ENCODE measurements around the gene CHURC1.

DNA sequence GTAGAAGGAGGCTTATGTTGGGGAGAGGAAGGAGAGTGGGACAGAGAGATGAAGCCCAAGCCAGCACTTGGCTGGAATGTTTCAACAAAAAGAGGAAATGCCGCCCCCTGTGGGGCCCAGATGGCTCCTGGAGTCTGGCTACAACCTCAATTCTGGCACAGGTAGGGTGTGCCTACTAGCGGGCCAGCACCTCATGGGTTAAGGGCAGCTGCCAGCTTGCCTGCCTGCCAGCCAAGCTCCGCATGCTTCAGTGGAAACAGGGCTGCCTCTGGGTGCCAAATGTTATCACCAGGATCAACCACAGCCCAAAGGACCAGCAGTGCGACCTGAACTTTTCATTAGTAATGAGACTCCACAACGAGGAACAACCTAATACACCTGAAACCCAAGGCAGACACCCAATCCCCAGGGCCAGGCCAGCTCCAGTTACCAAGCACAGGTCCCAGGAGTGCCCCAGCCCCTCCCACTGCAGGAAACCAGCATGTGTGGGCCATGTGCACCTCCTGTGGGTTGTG is 46.6 kb downstream of the CHURC1 start:
- TF ChIP-seq POLR2A (IDR thresholded peaks at IDR 0.05): no peak
- TF ChIP-seq, protein P1, sequence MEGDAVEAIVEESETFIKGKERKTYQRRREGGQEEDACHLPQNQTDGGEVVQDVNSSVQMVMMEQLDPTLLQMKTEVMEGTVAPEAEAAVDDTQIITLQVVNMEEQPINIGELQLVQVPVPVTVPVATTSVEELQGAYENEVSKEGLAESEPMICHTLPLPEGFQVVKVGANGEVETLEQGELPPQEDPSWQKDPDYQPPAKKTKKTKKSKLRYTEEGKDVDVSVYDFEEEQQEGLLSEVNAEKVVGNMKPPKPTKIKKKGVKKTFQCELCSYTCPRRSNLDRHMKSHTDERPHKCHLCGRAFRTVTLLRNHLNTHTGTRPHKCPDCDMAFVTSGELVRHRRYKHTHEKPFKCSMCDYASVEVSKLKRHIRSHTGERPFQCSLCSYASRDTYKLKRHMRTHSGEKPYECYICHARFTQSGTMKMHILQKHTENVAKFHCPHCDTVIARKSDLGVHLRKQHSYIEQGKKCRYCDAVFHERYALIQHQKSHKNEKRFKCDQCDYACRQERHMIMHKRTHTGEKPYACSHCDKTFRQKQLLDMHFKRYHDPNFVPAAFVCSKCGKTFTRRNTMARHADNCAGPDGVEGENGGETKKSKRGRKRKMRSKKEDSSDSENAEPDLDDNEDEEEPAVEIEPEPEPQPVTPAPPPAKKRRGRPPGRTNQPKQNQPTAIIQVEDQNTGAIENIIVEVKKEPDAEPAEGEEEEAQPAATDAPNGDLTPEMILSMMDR (IDR thresholded peaks at IDR 0.05): no peak
